LNCAP (cell line): ENCODE results near the gene GPR89A.

Source experiments
- TF ChIP-seq, protein P1 (sequence below): fragments of 450-650 bp; IDR thresholded peaks from 2 replicates; pipeline ENCODE4 v1.5.1; 2017; ENCODE audit warnings: mild to moderate bottlenecking

The GPR89A gene

DNA sequence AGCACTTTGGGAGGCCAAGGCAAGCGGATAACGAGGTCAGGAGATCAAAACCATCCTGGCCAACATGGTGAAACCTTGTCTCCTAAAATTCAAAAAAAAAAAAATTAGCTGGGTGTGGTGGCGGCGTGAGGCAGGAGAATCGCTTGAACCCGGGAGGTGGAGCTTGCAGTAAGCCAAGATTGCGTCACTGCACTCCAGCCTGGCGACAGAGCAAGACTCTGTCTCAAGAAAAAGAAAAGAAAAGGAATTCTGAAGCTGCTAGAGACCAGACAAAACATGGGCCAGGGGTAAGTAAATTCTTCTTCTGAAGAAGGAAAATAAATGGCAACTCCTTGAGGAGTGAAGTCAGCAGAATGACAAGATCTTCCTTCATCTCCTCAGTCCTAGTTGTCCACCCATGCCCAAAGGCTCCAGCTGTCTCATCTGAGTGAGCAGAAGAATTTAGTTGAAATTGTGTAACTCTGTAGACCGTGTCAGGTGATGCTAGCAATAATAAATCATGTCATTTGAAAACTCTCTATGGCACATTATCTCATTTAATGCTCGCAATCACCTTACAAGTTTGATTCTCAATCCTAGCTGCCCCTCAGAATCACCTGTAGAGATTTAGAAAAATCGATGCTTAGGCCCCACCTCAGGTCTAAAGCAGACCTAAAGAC, 85.1 kb downstream of the GPR89A start:
- TF ChIP-seq, protein P1, sequence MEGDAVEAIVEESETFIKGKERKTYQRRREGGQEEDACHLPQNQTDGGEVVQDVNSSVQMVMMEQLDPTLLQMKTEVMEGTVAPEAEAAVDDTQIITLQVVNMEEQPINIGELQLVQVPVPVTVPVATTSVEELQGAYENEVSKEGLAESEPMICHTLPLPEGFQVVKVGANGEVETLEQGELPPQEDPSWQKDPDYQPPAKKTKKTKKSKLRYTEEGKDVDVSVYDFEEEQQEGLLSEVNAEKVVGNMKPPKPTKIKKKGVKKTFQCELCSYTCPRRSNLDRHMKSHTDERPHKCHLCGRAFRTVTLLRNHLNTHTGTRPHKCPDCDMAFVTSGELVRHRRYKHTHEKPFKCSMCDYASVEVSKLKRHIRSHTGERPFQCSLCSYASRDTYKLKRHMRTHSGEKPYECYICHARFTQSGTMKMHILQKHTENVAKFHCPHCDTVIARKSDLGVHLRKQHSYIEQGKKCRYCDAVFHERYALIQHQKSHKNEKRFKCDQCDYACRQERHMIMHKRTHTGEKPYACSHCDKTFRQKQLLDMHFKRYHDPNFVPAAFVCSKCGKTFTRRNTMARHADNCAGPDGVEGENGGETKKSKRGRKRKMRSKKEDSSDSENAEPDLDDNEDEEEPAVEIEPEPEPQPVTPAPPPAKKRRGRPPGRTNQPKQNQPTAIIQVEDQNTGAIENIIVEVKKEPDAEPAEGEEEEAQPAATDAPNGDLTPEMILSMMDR: no peak

DNA sequence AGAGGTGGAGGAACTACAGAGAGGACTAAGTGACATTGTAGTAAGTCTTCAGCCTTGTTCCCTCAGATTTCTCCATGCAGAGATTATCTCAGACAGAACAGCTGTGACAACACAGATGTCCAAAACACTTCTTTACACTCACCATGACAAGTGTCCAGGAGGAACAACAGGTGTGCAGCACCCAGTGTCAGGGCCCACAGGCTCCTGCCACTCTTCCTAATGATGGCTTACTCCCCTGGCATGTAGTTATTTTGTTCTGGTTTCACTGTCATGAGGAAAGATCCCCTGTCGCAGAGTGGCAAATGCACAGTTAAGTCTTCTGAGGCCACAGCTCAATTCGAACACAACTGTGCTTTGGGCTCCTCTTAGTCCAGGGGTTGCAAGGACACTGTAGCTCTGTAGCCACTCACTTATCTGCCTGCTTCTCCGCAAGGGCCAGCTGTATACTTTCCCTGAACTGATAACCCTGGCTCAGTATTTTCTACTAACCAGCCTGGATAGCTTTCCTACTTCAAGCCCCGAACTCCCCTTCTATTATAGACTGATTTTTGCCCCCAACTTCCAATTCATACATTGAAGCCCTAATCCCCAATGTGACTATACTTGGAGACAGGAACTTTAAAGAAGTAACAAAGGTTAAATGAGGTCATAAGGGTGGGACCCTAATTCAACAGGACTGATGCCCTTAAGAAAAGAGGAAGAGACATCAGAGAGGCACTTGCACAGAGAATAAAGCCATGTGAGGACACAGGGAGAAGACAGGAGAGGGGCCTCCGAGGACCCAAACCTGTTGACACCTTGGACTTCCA, 88.2 kb downstream of the GPR89A start:
- TF ChIP-seq, protein P1: no peak

DNA sequence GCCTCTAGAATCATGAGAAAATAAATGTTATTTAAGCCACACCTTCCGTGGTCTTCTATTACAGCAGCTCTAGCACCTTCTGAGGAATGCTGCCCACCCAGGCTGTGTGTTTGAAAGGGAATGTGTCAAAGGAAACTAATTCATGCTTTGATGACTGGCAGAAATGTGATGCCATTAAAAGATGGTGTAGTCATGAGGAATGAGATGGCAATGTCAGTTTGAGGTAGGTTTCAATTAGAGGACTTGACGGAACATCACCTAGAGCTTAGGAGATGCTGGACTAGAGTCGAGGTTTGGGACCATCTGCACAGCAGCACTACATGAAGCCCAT, 88.8 kb downstream of the GPR89A start:
- TF ChIP-seq, protein P1: no peak

DNA sequence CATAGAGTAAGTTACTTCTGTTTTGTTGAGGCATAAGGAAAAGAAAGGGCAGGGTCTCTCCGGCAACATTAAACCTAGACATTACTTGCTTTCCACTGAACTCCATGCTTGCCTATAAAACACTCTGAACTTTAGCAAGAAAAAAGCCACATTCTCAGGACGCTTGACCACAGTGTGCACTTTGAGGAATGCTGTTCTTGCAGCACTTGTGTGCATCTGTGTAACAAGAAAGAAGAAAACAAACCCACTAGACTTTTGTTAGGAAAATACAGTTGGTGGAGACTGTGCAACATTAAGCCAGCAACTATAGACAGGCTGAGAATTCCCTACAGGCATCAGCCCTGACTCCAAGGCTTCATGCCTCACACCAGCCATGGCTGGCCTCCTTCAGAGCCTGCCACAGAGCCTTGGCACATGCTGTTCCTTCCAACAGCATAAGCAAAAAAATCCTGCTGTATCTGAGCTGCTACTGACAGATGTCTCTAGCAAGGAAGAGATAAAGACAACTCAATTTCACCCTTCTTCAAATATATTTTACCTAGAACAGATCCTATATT, 93.6 kb downstream of the GPR89A start:
- TF ChIP-seq, protein P1: no peak

DNA sequence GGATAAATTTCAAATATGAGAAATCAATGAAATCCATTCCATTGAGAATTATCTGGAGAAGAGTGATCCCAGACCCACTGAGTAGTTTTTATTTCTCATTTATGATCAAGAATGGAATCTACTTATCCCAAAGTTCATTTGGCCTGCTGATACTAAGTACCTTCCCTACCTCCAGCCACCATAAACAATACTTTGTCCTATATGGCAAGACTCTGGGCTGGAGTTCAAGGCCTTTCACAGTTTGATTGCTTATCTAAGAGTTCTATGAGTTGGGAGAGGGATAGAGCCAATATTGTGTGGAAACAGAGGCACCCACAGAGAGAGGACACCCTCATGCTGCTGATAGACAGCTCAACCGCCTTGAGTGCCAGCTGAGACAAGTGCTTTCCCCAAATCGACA, 94.3 kb downstream of the GPR89A start:
- TF ChIP-seq, protein P1: no peak

DNA sequence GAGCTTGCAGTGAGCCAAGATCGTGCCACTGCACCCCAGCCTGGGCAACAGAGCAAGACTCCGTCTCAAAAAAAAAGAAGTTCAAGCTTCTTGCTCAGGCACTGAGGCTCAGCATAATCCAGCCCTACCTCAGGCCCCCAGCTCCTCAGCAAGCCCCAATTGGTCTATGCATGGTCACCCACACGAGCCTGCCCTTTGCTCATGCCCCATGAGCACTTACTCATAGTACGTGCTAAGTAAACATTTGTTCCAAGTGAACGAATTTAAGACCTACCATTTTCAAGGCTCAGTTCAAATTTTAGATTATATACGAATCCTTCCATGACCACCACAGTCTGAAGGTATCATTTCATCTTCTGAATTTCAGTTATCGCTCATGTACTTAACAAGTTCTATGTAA, 95.0 kb downstream of the GPR89A start:
- TF ChIP-seq, protein P1: no peak

DNA sequence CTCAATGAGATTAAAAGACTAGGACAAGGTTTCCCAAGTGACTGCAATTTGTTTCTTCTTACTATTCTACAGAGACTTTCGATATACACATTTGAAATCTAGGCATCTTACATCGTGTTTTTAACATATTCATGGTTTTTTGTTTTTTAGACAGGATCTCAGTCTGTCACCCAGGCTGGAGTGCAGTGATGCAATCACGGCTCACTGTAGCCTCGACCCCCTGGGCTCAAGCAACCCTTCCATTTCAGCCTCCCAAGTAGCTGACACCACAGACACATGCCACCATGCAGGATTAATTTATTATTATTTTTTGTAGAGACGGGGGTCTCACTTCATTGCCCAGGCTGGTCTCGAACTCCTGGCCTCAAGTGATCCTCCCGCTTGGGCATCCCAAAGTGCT, 97.8 kb downstream of the GPR89A start:
- TF ChIP-seq, protein P1: no peak
